ENCODE results near the gene TPH2.

TPH2 gene

DNA sequence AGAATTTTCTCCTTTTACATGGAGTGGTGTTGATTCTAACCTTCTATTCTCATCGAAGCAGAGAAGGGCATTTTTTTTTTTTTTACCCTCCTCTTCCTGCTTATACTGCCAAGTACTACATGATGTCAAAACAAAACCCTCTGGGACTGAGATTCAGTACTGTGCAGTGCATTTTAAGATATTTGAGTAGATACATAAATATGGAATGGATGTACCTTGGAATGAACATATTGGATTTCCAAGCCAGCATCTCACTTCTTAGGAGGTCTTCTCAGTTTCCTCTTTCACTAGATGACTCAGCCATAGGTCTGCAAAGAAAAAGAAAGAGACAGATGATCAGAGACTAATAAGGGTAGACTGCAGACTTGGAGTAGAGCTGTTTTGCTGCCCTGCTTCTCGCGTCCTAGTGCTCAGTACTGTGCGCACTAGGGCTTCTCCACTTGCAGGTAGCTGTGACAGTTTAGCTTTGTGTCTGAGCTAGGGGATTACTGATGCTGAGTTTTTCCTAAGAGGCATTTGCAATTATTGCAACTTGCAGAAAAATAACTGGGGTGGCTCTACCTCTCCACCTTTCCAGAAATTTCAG is 20.4 kb downstream of the TPH2 start:
- no peak for DNase-seq (ENCODE audit: low read depth)

DNA sequence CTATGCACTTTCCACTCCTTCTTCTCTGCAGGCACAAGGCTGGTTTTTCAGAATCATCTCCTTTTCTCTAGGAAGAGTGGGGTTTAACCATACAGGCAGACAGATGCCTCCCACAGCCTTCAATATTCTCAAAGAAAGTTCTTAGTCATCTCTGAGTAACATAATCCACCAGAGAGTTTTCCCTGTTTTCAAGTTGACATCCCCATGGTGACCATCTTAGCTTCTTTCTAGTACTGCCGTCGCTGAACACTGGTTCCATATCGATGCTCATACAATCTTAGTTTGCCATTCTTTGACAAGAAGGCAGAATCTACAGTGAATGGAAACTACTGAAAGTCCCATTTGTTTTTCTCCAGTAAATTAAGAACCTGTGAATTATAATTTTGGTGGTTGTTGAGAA is 28.6 kb downstream of the TPH2 start:
- DNase-seq (ENCODE audit: low read depth): no peak

DNA sequence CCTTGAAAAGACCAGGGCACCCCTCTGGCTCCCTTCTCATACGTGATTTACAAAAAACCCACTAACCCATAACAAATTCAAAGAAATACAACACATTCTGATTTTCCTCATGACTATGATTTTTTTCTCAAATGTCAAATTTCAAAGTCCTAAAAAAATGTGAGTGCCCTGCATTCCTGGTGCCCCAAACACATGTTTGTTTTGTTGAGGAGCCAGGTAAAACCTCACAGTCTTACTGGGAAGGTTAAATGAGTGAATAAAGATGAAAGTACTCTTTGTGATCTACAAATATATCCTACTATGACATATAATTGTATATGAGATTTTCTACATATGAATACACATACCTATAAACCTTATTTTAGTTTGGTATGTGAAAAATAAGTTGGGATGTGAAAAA is 30.7 kb downstream of the TPH2 start:
- DNase-seq (ENCODE audit: low read depth): no peak

DNA sequence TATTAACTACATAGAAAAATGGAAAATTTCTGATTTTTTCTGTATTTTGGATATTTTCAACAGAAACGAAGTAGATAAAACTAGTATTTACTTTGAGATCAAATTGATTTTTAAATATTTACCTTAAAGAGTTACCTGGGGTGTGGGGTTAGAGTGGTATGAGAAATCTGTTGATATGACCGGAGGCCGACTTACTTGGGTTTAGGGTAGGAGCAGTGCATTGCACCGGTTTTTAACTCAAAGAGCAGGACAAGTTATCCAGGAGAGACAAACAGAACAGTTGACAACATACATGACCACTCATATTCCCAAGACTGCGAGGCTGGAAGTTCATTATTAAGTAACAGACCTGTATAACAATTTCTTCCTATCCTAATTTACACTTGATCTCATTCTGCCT is 31.4 kb downstream of the TPH2 start:
- DNase-seq (ENCODE audit: low read depth): no peak

DNA sequence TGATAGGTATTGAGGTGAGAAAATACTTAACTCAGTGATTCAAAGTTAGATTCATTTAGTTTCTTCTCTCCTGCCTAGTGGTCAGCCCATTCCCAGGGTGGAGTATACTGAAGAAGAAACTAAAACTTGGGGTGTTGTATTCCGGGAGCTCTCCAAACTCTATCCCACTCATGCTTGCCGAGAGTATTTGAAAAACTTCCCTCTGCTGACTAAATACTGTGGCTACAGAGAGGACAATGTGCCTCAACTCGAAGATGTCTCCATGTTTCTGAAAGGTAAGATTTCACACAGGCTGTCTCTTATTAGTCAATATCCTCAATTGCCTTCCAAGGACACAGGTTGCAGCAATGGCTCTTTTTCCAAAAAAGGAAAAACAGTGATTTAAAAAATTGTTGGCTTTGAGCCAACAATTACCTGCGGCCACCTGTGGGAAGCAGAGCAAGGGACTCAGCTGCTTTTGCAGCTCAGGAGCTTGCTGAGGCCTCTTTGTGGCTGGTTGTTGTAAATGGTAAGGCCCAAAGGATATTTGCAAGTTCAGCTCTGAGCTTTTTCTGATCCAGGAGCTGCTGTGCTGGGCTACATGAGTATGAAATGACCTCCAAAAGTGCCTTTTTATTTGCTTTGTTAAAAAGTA is 33.9 kb downstream of the TPH2 start:
- no peak for DNase-seq (ENCODE audit: low read depth)

DNA sequence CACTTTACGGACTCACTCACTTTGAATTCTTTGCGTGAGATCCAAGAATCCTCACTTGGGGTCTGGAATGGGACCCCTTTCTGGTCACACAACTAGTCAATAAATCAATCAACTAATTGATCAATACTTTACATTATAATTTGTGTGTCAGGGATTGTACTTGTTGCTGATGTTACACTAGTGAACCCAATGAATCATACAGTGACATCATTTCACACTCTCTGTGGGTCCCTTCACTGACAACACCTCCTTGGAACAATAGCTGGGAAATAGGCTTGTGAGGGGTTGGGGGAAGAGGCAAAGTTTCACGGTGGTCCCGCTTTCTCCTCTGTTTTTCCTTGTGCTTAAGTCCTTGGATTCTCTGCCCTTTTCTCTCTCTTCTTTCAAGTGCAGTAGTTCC is 35.0 kb downstream of the TPH2 start:
- DNase-seq (ENCODE audit: low read depth): no peak

DNA sequence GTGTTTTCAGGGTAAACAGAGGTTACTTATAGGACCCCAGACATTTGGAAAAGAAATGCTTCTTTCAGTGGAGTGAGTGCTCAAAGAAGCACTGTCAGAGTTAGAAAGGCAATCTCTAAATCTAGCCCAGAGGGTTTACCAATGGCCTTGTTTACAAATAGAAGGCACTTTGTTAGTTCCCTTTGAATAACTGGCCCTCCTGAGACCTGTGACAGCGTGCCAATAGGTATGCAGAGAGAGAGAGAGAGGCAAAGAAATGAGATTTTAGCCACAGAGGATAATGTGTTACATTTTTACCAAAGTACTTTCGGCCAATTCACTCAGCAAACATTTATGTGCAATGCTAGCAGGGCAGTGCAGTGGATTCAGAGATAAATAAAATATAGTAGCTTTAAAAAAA is 41.9 kb downstream of the TPH2 start:
- no peak for DNase-seq (ENCODE audit: low read depth)

DNA sequence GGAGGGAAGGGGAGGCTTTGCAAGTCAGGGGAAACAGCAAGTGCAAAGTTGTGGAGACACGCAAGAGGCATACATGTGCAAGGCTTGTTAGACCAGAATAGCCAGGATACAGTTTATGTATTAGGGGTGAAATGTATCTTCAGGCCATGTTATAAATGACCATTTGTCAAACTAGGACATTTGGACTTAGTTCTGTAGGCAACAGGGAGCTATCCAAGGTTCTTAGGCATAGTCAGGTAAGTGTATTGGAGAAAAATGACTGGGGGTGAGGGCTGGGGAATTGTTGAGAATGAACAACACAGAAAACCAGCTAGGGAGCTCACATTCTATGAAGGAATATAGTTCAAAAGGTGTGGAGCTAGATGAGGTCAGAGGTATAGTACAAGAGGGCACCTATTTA is 42.5 kb downstream of the TPH2 start:
- DNase-seq (ENCODE audit: low read depth): no peak

DNA sequence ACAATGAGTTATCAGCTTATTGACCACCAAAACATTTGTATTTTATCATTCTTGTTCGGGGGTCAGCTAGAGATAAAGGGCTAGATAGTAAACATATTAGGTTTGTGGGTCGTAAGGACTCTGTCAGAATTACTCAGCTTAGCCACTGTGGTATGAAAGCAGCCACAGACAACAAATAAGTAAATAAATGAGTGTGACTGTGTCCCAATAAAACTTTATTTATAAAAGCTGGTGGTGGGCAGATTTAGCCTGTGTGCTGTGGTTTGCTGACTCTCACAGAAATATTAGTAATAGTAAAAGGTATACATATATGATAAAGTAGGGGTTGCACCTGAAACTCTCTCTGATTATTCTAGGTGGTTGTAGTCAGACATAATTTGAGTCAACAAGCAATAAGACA is 56.1 kb downstream of the TPH2 start:
- DNase-seq (ENCODE audit: low read depth): no peak

DNA sequence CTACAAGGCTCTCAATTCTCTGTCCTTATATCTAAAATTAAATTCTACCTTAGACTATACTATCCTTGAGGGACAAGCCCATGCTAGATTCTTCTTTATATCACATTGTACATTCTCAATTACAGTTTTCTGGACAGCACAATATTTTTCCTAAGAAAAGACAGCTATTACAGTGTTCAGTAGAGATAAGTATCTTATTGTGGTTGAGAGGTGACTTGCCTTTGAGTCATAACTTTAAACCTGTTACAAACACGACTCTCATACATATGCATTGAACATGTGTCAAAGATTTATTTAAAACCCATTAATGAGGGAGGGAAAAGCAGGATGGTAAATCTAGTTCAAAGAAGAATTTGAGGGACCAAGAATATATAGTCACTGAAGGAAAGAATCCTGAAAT is 61.1 kb downstream of the TPH2 start:
- DNase-seq (ENCODE audit: low read depth): no peak

DNA sequence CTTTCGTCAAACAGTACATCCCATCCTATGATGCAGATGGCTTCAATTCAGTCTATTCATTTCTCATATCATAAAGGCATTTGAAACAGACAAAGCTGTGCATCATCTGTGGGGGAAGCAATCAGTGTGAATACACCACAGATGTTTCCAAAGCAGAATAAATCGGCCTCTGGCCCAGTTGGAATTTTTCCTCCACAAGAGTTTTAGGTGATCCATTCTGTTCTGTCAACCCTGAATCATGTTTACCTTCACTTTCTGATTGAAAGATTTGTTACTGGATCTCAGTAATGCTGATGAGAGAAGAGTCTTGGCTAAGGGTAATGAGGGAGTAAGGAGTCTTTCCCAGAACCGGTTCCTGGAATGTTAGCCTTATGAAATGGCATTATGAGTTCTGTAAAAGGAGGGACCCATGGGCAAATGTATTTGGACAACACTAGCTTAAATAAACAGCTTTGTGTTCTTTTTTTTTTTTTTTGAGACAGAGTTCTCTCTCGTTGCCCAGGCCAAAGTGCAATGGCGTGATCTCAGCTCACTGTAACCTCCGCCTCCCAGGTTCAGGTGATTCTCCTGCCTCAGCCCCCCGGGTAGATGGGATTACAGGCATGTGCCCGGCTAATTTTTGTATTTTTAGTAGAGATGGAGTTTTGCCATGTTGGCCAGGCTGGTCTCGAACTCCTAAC is 62.5 kb downstream of the TPH2 start:
- DNase-seq (ENCODE audit: low read depth): no peak

DNA sequence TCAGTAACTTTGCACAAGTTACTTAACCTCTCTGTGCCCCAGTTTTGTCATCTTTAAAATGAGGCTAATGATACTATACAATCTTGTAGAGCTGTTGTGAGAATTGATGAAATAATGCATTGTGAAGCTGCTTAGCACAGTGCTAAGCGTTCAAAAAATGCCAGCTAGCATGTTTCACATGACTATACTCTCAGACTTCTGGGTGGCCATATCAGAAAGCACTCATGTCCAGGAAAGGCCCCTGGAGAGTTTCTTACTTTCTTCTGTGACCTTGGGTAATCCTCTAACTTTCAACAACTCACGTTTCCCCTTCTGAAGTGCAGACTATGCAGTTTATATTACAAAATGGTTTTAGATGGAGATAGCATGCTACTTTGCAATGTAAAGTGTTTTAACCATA is 68.1 kb downstream of the TPH2 start:
- DNase-seq (ENCODE audit: low read depth): no peak

DNA sequence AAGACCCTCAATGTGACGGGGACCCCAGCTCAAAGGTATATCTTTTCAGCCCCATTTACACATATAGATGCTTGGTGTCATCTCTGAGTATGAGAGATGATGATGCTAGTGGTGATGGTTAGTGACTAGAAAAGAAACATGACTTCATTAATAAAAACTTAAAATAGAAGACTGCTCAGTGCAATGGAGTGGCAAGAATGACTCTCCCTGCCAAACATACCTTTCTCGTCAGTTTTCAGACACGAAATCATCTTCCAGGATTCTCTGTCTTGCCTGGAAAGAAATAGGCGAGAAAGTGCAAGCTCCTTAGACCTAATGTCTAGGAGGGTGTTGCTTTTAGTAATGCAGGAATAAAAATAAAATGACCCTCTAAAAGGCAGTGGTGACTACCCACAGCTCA is 71.7 kb downstream of the TPH2 start:
- no peak for DNase-seq (ENCODE audit: low read depth)

DNA sequence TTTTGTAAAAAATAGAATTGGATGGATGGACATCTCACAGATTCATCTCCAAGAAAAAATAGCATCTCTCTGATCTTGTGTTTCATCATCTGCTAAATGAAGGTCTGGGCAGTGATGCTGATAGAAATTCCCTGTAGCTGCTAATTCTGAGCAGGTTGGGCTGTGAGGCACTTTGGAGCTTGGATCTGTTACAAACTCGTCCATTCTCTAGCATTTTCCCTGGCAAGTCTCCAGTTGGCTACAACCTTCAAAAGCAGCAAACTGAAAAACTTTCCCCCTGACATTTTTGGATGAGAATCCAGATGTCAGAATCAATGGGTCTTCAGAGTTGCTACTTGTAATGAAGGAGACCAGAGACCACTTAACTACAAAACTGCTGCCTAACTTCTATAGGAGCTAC is 72.7 kb downstream of the TPH2 start:
- no peak for DNase-seq (ENCODE audit: low read depth)

DNA sequence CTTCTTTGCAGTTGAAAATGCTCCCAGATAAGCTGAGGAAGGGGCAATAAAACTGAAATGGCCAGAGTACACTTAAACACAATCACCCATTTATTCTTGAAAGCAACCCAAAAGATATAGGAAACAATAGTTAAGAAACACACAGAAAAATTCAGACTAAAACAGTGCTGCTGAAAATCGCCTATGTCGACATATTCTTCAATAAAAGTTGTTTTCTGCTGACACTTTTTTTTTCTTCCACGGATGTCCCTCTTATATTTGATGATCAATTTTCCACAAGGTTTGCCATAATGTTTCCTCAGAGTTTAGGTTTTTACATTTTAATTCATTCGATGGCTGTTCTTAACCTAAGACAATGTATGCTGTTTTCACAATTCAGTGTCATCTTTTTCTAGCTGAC is 74.2 kb downstream of the TPH2 start:
- DNase-seq (ENCODE audit: low read depth): no peak

DNA sequence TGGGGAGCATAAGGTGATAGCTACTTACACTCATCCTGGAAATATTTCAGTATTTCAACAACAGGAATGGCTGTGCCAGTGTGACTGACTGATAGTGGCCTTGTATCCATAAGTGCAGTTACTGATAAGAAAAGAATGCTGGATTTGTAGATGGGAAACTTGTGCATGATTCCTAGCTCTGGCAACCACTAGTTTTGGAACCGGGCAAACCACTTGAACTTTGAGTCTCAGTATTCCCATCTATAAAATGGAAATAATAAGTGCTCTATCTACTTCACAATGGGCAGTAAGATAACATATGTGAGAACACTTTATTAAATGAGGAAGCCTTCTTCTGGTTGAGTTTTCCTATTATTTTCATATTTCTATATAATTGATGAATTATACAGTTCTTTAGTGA is 77.2 kb downstream of the TPH2 start:
- DNase-seq (ENCODE audit: low read depth): no peak

DNA sequence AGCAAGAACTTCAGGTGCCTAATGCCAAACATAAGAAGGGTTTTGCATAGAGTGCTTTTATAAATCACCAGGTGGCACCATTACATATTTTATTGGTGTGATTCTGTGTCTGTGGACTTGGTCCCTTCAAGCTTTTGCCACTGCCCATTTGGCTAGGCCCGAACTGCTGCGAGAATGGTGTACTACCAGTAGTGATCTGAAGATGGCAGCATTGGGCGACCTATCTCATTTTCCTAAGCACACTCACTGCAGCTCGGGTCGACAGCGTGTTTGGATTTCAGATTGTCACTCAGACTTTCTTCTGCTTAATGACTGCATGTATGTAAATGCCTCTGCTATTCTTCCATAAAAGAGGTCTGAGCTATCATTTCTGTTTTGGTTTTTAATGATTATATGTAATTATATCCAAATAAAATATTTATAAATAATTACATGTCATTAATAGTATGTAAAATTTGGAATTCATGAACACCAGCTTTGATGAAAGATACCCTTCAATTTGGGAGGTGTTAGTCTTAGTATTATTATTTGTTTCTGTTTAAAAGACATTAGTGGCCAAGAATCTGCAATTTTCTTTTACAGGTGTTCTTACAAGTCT is 78.5 kb downstream of the TPH2 start:
- peak; percentile 10 for DNase-seq (ENCODE audit: low read depth)

DNA sequence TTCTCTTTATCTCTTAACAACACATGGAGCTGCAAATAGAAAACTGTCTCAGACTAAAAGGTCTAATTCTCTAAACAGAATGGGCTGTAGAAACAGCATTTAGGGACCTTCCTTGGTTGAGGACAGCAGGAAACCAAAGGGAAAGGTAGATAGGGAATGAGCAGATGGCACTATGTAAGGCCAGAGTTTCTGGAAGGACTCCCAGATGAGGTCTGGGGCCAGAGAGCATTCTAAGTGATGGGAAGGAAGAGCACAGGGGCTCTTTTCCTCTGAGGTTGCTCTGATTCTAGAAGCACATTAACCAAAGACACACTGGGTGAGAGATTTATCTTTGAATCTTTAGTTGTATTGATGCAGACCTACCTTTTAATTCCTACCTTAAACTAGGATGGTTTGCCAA is 79.4 kb downstream of the TPH2 start:
- DNase-seq (ENCODE audit: low read depth): no peak

DNA sequence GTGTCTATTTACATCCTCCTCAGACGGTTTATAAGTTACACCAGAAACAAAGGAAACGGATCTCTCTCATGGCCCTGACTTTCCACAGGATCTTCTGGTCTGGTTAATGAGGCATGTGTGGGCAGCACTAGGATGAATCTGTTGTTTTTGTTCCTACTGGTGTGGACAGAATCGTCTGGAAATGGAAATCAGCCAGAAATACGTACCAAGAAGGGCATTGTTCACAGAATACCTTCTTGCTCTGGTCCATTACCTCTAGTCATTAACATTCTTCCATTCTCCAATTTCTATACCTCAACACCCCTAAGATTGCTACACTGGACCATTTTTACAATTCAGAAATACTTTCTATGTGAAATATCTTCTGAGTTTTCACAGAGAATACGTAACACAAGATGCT is 86.0 kb downstream of the TPH2 start:
- DNase-seq (ENCODE audit: low read depth): no peak

DNA sequence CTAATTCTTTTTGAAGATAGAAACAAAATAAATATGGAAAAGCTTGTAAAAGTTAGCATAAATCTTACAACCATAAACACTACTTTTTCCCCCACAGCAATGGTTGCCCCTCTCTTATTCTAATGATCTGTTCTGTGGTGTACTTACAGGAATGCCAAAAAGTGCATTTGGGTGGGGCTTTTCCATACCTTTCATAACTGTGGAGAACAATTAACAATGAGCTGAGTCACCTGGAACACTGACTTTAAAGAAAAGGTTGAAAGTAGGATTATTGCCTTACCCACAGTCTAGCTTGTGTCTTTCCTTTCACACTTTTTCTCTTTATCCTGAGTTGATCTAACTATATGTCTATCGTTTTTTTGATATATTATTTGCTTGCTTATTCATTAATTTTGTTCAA is 86.9 kb downstream of the TPH2 start:
- DNase-seq (ENCODE audit: low read depth): no peak

DNA sequence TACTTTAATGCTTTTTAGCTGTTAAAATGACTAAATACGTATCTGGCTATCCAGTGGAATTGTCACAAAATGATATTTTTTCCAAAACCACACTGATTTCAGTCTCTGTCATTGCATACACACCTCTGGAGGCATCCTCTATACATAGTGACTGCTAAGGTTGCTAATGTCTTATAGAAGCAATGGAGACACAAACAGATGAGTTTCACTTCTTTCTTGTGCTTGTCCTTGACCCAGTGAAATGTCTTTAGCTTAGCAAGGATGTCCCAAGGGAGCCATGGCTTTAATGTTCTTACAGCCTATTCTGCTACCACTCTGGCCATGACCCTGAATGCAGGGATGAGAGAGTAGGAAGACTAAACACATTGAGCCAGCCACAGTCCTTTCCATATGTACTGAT is 90.3 kb downstream of the TPH2 start:
- DNase-seq (ENCODE audit: low read depth): no peak

DNA sequence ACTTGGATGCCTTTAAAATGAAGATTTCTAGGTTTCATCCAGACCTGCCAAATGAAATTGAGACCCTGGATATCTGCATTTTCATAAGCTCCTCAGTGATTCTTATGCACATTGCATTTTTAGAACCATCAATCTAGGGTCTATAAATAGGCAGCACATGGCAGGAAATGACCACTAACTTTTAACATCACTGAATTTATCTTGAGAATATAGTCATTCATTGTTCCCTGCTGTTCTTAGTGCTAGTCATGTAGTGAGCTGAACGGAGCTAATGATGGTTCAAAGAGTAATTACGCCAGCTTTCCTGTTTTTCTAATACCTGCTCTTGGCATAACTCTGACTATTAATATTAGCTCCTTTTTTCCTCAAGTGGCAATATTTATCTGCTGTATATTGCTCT is 91.6 kb downstream of the TPH2 start:
- DNase-seq (ENCODE audit: low read depth): no peak

DNA sequence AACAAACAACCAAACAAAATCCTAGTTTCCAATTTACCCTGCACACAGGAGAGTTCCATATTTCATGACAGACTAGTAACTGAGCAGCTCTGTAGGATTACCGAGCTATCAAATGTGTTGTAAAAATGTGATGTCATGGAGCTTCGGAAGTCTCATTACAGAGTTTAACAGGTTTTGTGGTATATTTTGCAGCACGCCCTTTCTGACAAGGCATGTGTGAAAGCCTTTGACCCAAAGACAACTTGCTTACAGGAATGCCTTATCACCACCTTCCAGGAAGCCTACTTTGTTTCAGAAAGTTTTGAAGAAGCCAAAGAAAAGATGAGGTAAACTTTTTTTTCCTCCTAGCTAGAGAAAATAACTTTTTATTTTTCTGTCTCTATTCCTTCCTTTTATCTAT is 92.4 kb downstream of the TPH2 start:
- no peak for DNase-seq (ENCODE audit: low read depth)

DNA sequence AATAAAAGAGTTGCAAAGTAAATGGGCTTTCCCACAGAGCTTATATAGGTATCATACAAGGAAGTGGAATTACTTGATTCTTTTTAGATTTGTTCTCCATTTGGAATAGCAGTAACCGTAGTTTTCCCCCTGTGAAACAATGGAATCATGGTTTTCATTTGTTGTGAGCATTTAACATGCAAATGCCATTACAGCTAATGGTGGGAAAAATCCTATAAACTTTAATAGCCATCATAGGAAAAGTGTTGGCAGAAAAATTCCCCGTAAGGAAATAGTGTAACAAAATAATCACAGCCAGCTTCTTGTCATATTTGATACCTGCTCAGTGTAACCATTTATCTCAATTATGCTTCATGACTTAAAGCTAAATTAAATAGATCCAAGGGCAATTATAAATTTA is 95.3 kb downstream of the TPH2 start:
- no peak for DNase-seq (ENCODE audit: low read depth)

All from stimulated activated CD8-positive, alpha-beta memory T cell treated with anti-CD3 and anti-CD28 coated beads, Interleukin-12 subunit alpha, Interleukin-12 subunit beta, amount 100 ng/mL, for 4 hours (primary cell).